ENCODE measurements around the gene TRIP10.

DNA sequence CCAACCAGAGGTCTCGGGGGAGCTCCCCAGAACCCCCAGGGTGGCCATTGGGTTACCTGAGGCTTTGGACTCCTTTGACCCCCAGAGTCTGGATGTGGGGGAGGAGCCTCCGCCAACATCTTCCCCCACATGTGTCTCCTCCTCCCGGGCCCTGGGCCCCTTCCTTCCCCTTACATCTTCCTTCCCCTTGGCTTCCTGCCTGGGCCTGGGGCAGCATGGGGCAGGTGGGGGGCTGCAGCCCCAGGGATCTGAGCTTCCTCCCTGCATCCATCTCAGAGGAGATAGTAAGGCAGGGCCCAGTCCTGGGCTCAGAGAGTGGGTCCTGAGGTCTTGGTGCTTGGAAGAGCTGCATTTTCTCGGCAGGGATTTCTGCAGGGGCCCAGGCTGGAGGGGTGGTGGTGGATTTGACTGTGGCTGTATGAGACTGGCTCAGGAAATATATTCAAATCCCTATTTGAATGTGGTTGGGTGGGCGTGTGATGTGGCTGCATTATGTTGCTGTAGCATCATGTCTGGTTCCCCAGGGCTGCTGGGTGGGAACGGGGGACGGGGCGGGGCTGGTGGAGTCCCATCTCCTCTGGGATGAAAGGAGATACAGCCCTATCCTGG is 33.9 kb downstream of the TRIP10 start:
- TF ChIP-seq EZH2 (IDR thresholded peaks at IDR 0.05; ENCODE audit: borderline replicate concordance, low read length): no peak
- TF ChIP-seq, protein P1, sequence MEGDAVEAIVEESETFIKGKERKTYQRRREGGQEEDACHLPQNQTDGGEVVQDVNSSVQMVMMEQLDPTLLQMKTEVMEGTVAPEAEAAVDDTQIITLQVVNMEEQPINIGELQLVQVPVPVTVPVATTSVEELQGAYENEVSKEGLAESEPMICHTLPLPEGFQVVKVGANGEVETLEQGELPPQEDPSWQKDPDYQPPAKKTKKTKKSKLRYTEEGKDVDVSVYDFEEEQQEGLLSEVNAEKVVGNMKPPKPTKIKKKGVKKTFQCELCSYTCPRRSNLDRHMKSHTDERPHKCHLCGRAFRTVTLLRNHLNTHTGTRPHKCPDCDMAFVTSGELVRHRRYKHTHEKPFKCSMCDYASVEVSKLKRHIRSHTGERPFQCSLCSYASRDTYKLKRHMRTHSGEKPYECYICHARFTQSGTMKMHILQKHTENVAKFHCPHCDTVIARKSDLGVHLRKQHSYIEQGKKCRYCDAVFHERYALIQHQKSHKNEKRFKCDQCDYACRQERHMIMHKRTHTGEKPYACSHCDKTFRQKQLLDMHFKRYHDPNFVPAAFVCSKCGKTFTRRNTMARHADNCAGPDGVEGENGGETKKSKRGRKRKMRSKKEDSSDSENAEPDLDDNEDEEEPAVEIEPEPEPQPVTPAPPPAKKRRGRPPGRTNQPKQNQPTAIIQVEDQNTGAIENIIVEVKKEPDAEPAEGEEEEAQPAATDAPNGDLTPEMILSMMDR (conservative IDR thresholded peaks at IDR 0.05 in 1 of 2, IDR thresholded peaks at IDR 0.05 in 1 of 2; ENCODE audit: extremely low read depth in 1 of 2, insufficient read depth in 1 of 2, low read depth in 1 of 2, low read length in 2 of 2): no peak
